OCI-LY7 (cell line): ENCODE results near the gene AURKAIP1. TPM values are rescaled to one million over a fixed set of nuclear protein-coding genes. Genes with fewer than 3 reads are reported as not detected.

Source experiments
- BruUV-seq: library from RNA; stranded (reverse); fragments of 400-500 nt; replicated peaks from 2 replicates; lab custom pipeline; 2021; lab: Mats Ljungman, UMichigan
- CTCF ChIA-PET: fragments of 300-600 bp; sonication (Branson Sonifier 250); formaldehyde crosslinking; loops from one replicate; lab custom pipeline; 2022; ENCODE audit warnings: antibody characterized with exemption; ENCODE audit not compliant: unreplicated experiment; lab: Charles Lee
- POLR2A ChIA-PET: fragments of 300-600 bp; sonication (Branson Sonifier 250); formaldehyde crosslinking; loops from one replicate; lab custom pipeline; 2022; ENCODE audit warnings: antibody characterized with exemption; lab: Charles Lee
- DNase-seq: peaks from one replicate; pipeline ENCODE4 v3.0.0-alpha.2; 2015; ENCODE audit warnings: low spot score
- H2AFZ ChIP-seq: fragments of 200-600 bp; sonication (generic), shearing (Covaris generic); 2 replicates; pipeline ENCODE4 v1.6.1; 2014; ENCODE audit warnings: mild to moderate bottlenecking, antibody characterized with exemption, low read length, moderate library complexity
- H3K27ac ChIP-seq: fragments of 200-600 bp; sonication (generic); 2 replicates; pipeline ENCODE4 v1.5.1; 2014; ENCODE audit warnings: mixed run types, low read depth, mild to moderate bottlenecking, moderate library complexity, low read length, inconsistent platforms; ENCODE audit not compliant: poor library complexity, severe bottlenecking
- H3K36me3 ChIP-seq: fragments of 200-600 bp; sonication (generic); 2 replicates; pipeline ENCODE4 v1.6.1; 2014; ENCODE audit warnings: mild to moderate bottlenecking, antibody characterized with exemption, low read length, moderate library complexity, mixed read lengths; ENCODE audit not compliant: insufficient read depth
- H3K4me1 ChIP-seq: fragments of 200-600 bp; sonication (generic); 2 replicates; pipeline ENCODE4 v1.5.1; 2014; ENCODE audit warnings: mild to moderate bottlenecking, low read length; ENCODE audit not compliant: insufficient read depth, poor library complexity, severe bottlenecking
- H3K4me2 ChIP-seq: fragments of 200-600 bp; sonication (generic); 2 replicates; pipeline ENCODE4 v1.6.1; 2014; ENCODE audit warnings: mild to moderate bottlenecking, low read length
- H3K4me3 ChIP-seq: fragments of 200-600 bp; sonication (generic); 2 replicates; pipeline ENCODE4 v1.5.1; 2014; ENCODE audit warnings: mild to moderate bottlenecking, low read depth, low read length; ENCODE audit not compliant: poor library complexity, severe bottlenecking
- H3K79me2 ChIP-seq: fragments of 200-600 bp; sonication (generic); 2 replicates; pipeline ENCODE4 v1.6.1; 2016; ENCODE audit warnings: low read depth, mild to moderate bottlenecking, low read length, moderate library complexity, mixed read lengths; ENCODE audit not compliant: insufficient read depth
- H3K9me2 ChIP-seq: fragments of 200-600 bp; sonication (generic); 2 replicates; pipeline ENCODE4 v1.6.1; 2016; ENCODE audit warnings: mild to moderate bottlenecking, low read length, mixed read lengths; ENCODE audit not compliant: insufficient read depth
- H3K9me3 ChIP-seq: fragments of 200-600 bp; sonication (generic); 2 replicates; pipeline ENCODE4 v1.6.1; 2014; ENCODE audit warnings: mild to moderate bottlenecking, mixed run types, low read length, mixed read lengths
- H4K20me1 ChIP-seq: fragments of 200-600 bp; sonication (generic); 2 replicates; pipeline ENCODE4 v1.6.1; 2014; ENCODE audit warnings: mild to moderate bottlenecking, antibody characterized with exemption, low read length, moderate library complexity, mixed read lengths; ENCODE audit not compliant: insufficient read depth
- CTCF ChIP-seq: fragments of 200-600 bp; sonication (generic); conservative IDR thresholded peaks from 2 replicates; pipeline ENCODE4 v1.5.1; 2014; ENCODE audit warnings: mild to moderate bottlenecking, antibody characterized with exemption, low read length, moderate library complexity, mixed read lengths
- EZH2phosphoT487 ChIP-seq: fragments of 200-600 bp; sonication (generic); IDR thresholded peaks from 2 replicates; pipeline ENCODE4 v1.6.1; 2018; ENCODE audit warnings: low read depth, borderline replicate concordance, mild to moderate bottlenecking, mixed run types, antibody characterized with exemption, low read length, moderate library complexity, mixed read lengths
- intact Hi-C: fragments of 100-400 bp; cut with micrococcal nuclease; formaldehyde crosslinking; loops from one replicate; pipeline ENCODE4 v1.10.0; 2022; ENCODE audit not compliant: unreplicated experiment
- total RNA-seq, 2 experiments: library from RNA; depleted of rRNA in 1 of 2; stranded (reverse); fragments of >200 nt in 1 of 2; shearing (Covaris generic) in 1 of 2; gene quantifications; 2 replicates each; pipeline ENCODE4 v1.2.3, GENCODE V29; 2014 to 2022

Gene AURKAIP1
- total RNA-seq, 2 experiments from 2014 or later = 163 to 172 TPM

- no peaks in the 10 kb centered on the region for H3K9me2 ChIP-seq
- H2AFZ ChIP-seq = no peak overlapping the region
- no peak overlapping the region for H3K4me3 ChIP-seq
- no peak overlapping the region for H3K4me2 ChIP-seq
- POLR2A ChIA-PET = no interaction called here
- peaks cover 26% of the 10 kb centered on the region for H3K79me2 ChIP-seq
- peaks cover 12% of the 10 kb centered on the region for H3K4me1 ChIP-seq
- BruUV-seq = no TSS peak
- no peak overlapping the region for H3K27ac ChIP-seq
- intact Hi-C loops = no loop called here
- no peaks in the 10 kb centered on the region for H3K9me3 ChIP-seq
- H3K36me3 ChIP-seq = peaks cover 91% of the 10 kb centered on the region
- CTCF ChIA-PET = no interaction called here
- no peak for DNase-seq
- TF ChIP-seq EZH2phosphoT487 (no peak), CTCF (no peak)
- no peaks in the 10 kb centered on the region for H4K20me1 ChIP-seq
Observed at GRCh38 chr1:1393428-1393827, 18.4 kb upstream of the AURKAIP1 start.

DNA sequence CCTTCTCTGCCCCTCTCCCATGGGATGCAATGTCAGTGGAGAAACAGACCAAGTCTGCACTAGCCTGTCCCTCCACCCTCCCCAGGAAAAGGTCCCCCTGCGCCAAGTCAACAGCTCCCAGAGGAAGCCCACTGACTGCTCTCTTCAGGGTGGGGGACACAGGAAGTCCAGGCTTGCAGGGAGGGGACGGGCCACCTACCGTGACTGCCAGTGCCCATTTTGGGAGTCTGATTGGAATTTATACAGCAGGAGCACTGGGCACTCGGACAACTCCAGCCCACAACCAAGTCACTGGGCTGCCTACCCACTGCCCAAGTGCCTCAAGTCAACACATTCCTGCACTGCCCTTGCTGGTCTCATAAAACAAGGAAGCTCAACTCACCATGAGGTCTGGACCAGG lies 18.0 kb upstream of the AURKAIP1 start:
- ChIA-PET POLR2A (no interaction called here), CTCF (no interaction called here)
- no peak for DNase-seq
- intact Hi-C loops = no loop called here
- Histone ChIP-seq H3K9me3 (no peaks in the 10 kb centered on the region), H3K36me3 (peaks cover 91% of the 10 kb centered on the region), H3K79me2 (peaks cover 22% of the 10 kb centered on the region), H3K27ac (no peak overlapping the region), H4K20me1 (no peaks in the 10 kb centered on the region), H3K9me2 (no peaks in the 10 kb centered on the region), H3K4me1 (peaks cover 9% of the 10 kb centered on the region), H3K4me3 (no peak overlapping the region), H3K4me2 (no peak overlapping the region), H2AFZ (no peak overlapping the region)
- no TSS peak for BruUV-seq
- TF ChIP-seq EZH2phosphoT487 (no peak), CTCF (no peak)

- H3K9me3 ChIP-seq = no peaks in the 10 kb centered on the region
- no peak overlapping the region for H3K27ac ChIP-seq
- TSS peak; percentile 30 for BruUV-seq
- no peaks in the 10 kb centered on the region for H3K4me1 ChIP-seq
- no peak for DNase-seq
- CTCF ChIA-PET = no interaction called here
- no peak for TF ChIP-seq EZH2phosphoT487
- no peak for TF ChIP-seq CTCF
- no peak overlapping the region for H2AFZ ChIP-seq
- H3K9me2 ChIP-seq = no peaks in the 10 kb centered on the region
- no peaks in the 10 kb centered on the region for H4K20me1 ChIP-seq
- intact Hi-C loops = no loop called here
- H3K36me3 ChIP-seq = peaks cover 96% of the 10 kb centered on the region
- POLR2A ChIA-PET = interaction anchor here (0.8 kb wide), 2 partner anchors 14 to 26 kb away, joined by 3 read pairs; no protein-coding TSS in a partner anchor
- peaks cover 9% of the 10 kb centered on the region; the same call in 1 of the 2 replicates for H3K79me2 ChIP-seq
- no peak overlapping the region for H3K4me2 ChIP-seq
- H3K4me3 ChIP-seq = no peak overlapping the region
Observed at GRCh38 chr1:1391225-1391624, 16.2 kb upstream of the AURKAIP1 start.
